ENCODE measurements around the gene SSBP1.

DNA sequence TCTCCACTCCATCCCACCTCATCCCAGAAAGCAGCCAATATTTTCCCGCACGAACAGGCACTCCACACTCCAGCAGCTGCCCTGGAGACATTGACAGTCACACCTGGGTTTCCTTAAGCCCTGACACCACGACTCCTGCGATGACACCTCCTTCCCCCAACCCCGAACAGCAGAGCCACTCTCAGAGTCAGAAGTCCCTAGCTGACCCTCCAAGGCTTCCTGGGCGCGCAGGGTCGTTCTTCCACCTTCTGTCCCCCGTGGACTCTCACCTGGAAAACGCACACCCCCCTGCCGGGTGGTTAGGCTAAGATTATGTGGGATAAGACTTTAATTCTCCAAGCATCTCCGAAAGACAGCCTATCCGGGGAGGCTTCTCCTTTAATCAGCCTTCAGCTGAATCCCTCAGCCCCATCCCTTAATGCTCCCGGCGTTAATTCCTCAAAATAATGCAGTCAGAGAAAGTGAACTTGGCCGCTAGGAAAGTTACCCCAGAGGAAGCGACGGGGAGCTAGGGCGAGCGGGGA lies 37.2 kb upstream of the SSBP1 start:
- no peak for TF ChIP-seq TAF1 (IDR thresholded peaks at IDR 0.05; ENCODE audit: low read depth, low read length)
- no peak for TF ChIP-seq POLR2A (IDR thresholded peaks at IDR 0.05; ENCODE audit: low read depth, low read length)
- TF ChIP-seq POLR2AphosphoS5 (IDR thresholded peaks at IDR 0.05; ENCODE audit: low read depth, low read length), result no peak
- TF ChIP-seq POU2F2 (IDR thresholded peaks at IDR 0.05; ENCODE audit: low read depth, low read length), result no peak
- no peak for TF ChIP-seq SPI1 (IDR thresholded peaks at IDR 0.05; ENCODE audit: low read depth, low read length)

Data from GM12891 (cell line).